Heart left ventricle (tissue), 13 donors: ENCODE data around the gene TNNI3.
A peak's percentile ranks its signal among the peaks of the same experiment; 100 is the strongest.

Source experiments
- POLR2A ChIP-seq, 2 donors: fragments of 450-650 bp; IDR thresholded peaks; one replicate each; pipeline ENCODE4 v1.6.1; 2017; ENCODE audit warnings: antibody characterized with exemption in 2 of 2, mild to moderate bottlenecking in 2 of 2, moderate library complexity in 2 of 2
- TF ChIP-seq, protein P1 (sequence below), 12 donors: fragments of 200-600 bp; sonication (generic) in 4 of 12; IDR thresholded peaks; one replicate each; pipeline versions ENCODE4 v1.5.0 to v1.8.0; 2018 to 2022; ENCODE audit warnings: antibody characterized with exemption in 12 of 12, mild to moderate bottlenecking in 5 of 12
- donor health status: ischemic (EF 13 %, LVEDD 7.1; RV severe dilation, severe dysfunction).
- donor health status: DM: no; HTN: yes; CAD: no.
- donor health status: DM: no; HTN: no; CAD: no.
- donor health status: ischemic (EF 25% LVEDD 6.9; RV normal size, moderate dysfunction).
- donor health status: ischemic (EF 25% LVEDD 5.7; RV mildly dilated, moderate dysfunction).
- donor health status: ischemic (EF 35%, LVEDD 5.7; RV mildly dilated, moderate dysfunction).
- donor health status: nonischemic (EF 11% LVEDD 7.7; RV severe dilation, severe dysfunction).
- donor health status: DM: yes; HTN: yes; CAD: no.
- donor health status: PGD.
- donor health status: ischemic (EF 29% LVEDD 5.4; RV normal size, mild dysfunction).
- donor health status: nonischemic (EF 23%, LVEDD 6.1; RV moderate dilation, normal function).

- TF ChIP-seq, protein P1, sequence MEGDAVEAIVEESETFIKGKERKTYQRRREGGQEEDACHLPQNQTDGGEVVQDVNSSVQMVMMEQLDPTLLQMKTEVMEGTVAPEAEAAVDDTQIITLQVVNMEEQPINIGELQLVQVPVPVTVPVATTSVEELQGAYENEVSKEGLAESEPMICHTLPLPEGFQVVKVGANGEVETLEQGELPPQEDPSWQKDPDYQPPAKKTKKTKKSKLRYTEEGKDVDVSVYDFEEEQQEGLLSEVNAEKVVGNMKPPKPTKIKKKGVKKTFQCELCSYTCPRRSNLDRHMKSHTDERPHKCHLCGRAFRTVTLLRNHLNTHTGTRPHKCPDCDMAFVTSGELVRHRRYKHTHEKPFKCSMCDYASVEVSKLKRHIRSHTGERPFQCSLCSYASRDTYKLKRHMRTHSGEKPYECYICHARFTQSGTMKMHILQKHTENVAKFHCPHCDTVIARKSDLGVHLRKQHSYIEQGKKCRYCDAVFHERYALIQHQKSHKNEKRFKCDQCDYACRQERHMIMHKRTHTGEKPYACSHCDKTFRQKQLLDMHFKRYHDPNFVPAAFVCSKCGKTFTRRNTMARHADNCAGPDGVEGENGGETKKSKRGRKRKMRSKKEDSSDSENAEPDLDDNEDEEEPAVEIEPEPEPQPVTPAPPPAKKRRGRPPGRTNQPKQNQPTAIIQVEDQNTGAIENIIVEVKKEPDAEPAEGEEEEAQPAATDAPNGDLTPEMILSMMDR (IDR thresholded peaks at IDR 0.05): peak in 3 of 12 donors; percentile 8 to 16 (median 10)
- TF ChIP-seq POLR2A (IDR thresholded peaks at IDR 0.05): no peak
Observed at GRCh38 chr19:55112777-55113569, 44.6 kb downstream of the TNNI3 start.
